Activated T-helper 2 cell treated with anti-CD3 and anti-CD28 coated beads, Interferon-gamma antibody, Interleukin-2, Interleukin-4, amounts not matched to agents 10 μg/mL and 5 μg/mL and 100 μg/mL, durations not matched to agents 14 hours and 24 hours and 36 hours (primary cell): ENCODE measurements around the gene GAK. TPM values are rescaled to one million over a fixed set of nuclear protein-coding genes. Genes with fewer than 3 reads are reported as not detected.

ENCODE experiments used
- DNase-seq: peaks from one replicate; pipeline ENCODE4 v3.0.0; 2021; ENCODE audit warnings: low spot score
- H3K27ac Mint-ChIP-seq: one replicate; pipeline ENCODE4 v1.8.0; 2021; ENCODE audit warnings: mixed read lengths
- H3K27me3 Mint-ChIP-seq: one replicate; pipeline ENCODE4 v1.8.0; 2021; ENCODE audit warnings: low read depth, mixed read lengths
- H3K36me3 Mint-ChIP-seq: one replicate; pipeline ENCODE4 v1.8.0; 2021; ENCODE audit warnings: low read depth, mixed read lengths
- H3K4me1 Mint-ChIP-seq: one replicate; pipeline ENCODE4 v1.8.0; 2021; ENCODE audit warnings: low read depth, mixed read lengths
- H3K4me3 Mint-ChIP-seq: one replicate; pipeline ENCODE4 v1.8.0; 2021; ENCODE audit warnings: low read depth, mild to moderate bottlenecking, moderate library complexity, mixed read lengths
- H3K9me3 Mint-ChIP-seq: one replicate; pipeline ENCODE4 v1.8.0; 2021; ENCODE audit warnings: mixed read lengths
- intact Hi-C: fragments of 100-400 bp; cut with micrococcal nuclease; formaldehyde crosslinking; loops from one replicate; pipeline ENCODE4 v1.15.1; 2023
- total RNA-seq: library from RNA; stranded (reverse); gene quantifications from 2 replicates; pipeline ENCODE4 v1.2.3, GENCODE V29; 2022

GAK gene
- total RNA-seq, 1 donor from 2014 or later, result 125 TPM

DNA sequence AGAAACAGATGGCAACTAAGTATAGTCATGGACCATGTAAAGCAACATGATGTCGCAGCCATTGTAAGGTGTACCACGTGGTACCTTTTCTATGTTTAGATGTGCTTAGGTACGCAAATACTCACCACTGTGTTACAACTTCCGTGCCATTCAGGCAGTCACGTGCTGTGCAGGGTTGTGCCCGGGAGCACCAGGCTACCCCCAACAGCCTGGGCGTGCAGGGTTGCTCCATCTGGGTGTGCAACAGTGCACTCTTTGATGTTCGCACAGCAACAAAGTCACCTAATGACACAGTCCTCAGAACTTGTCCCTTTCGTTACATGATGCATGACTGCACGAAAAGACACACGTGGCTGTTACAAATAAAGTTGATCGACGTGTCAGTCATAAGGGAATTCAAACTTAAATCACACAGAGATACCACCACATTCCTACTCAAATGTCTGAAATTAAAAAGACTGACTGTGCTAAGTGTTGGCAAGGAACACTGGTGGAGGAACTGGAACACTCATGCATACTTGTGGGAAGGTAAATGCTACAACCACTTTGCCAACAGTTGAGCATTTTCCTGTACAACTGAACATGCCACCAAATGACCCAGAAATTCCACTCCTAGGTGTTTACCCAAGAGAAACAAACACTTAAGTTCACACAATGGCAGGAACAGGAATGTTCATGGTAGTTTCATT, 130.5 kb downstream of the GAK start:
- Mint-ChIP-seq H3K4me1 (peaks cover 11% of the 10 kb centered on the region), H3K9me3 (peaks cover 7% of the 10 kb centered on the region), H3K36me3 (no peaks in the 10 kb centered on the region), H3K27me3 (peaks cover 5% of the 10 kb centered on the region), H3K27ac (no peak overlapping the region), H3K4me3 (no peak overlapping the region)
- intact Hi-C loops, result no loop called here
- no peak for DNase-seq

Other genes with a start within 250 kb of the GAK start
- gene SLC49A3, start 243.2 kb downstream of the GAK start, total RNA-seq, result 0.50 and 0.74 TPM in 2 replicates
- gene PCGF3, start 226.5 kb downstream of the GAK start, total RNA-seq, result 35.0 and 39.2 TPM in 2 replicates
- gene CPLX1, start 106.2 kb downstream of the GAK start, total RNA-seq, result 0.64 and 0.74 TPM in 2 replicates
- 11.8 and 12.9 TPM in 2 replicates for gene TMEM175, start 144 bp upstream of the GAK start, total RNA-seq
- 13.0 and 14.4 TPM in 2 replicates for gene DGKQ, start 41.3 kb upstream of the GAK start, total RNA-seq
- gene IDUA, start 54.7 kb upstream of the GAK start, total RNA-seq, result 23.6 and 25.5 TPM in 2 replicates
- 0.23 TPM in 1 of 2 replicates, not detected in the other for gene SLC26A1, start 61.1 kb upstream of the GAK start, total RNA-seq
- 17.5 TPM in 2 replicates for gene FGFRL1, start 79.3 kb upstream of the GAK start, total RNA-seq
- gene RNF212, start 181.2 kb upstream of the GAK start, total RNA-seq, result 0.62 and 0.85 TPM in 2 replicates
- 26.1 and 26.7 TPM in 2 replicates for gene SPON2, start 240.3 kb upstream of the GAK start, total RNA-seq